Liver (tissue), 9 donors: ENCODE results near the gene ASPSCR1. TPM values are rescaled to one million over a fixed set of nuclear protein-coding genes. Genes with fewer than 3 reads are reported as not detected.

Experiments
- DNase-seq: peaks from one replicate; pipeline ENCODE4 v3.0.0-alpha.2; 2017; ENCODE audit warnings: low spot score
- H3K27ac ChIP-seq, 2 donors: one replicate each; pipeline ENCODE4 v1.7.0; 2013; ENCODE audit warnings: inconsistent platforms in 2 of 2, low read length in 2 of 2, control low read depth in 1 of 2, low read depth in 1 of 2, mild to moderate bottlenecking in 1 of 2
- H3K27me3 ChIP-seq, 4 donors: one replicate each; pipeline versions ENCODE4 v1.6.1 to v1.7.0; 2013; ENCODE audit warnings: low read length in 3 of 4, inconsistent platforms in 1 of 4, mild to moderate bottlenecking in 1 of 4, moderate library complexity in 1 of 4; ENCODE audit not compliant: control insufficient read depth in 4 of 4, insufficient read depth in 4 of 4
- H3K36me3 ChIP-seq, 4 donors: one replicate each; pipeline versions ENCODE4 v1.6.1 to v1.7.0; 2013; ENCODE audit warnings: low read length in 3 of 4, mild to moderate bottlenecking in 3 of 4, low read depth in 1 of 4, moderate library complexity in 1 of 4; ENCODE audit not compliant: control insufficient read depth in 4 of 4, insufficient read depth in 3 of 4
- H3K4me1 ChIP-seq, 4 donors: one replicate each; pipeline versions ENCODE4 v1.6.1 to v1.7.0; 2013; ENCODE audit warnings: low read length in 3 of 4, mild to moderate bottlenecking in 3 of 4, moderate library complexity in 1 of 4; ENCODE audit not compliant: control insufficient read depth in 4 of 4, insufficient read depth in 4 of 4
- H3K4me3 ChIP-seq, 3 donors: one replicate each; pipeline versions ENCODE4 v1.6.1 to v1.7.0; 2013; ENCODE audit warnings: low read length in 3 of 3, control low read depth in 1 of 3, low read depth in 1 of 3, mild to moderate bottlenecking in 1 of 3
- H3K9ac ChIP-seq, 2 donors: one replicate each; pipeline ENCODE4 v1.7.0; 2013; ENCODE audit warnings: low read length in 2 of 2, mild to moderate bottlenecking in 2 of 2, moderate library complexity in 2 of 2, control low read depth in 1 of 2, low read depth in 1 of 2
- H3K9me3 ChIP-seq, 4 donors: one replicate each; pipeline versions ENCODE4 v1.6.1 to v1.7.0; 2013; ENCODE audit warnings: low read length in 3 of 4; ENCODE audit not compliant: control insufficient read depth in 4 of 4
- EGR1 ChIP-seq, 2 donors: IDR thresholded peaks; 2 replicates each; pipeline ENCODE4 v1.6.1; 2016 to 2018; ENCODE audit warnings: antibody characterized with exemption in 2 of 2, low read depth in 2 of 2
- FOXA1 ChIP-seq: IDR thresholded peaks from 2 replicates; pipeline ENCODE4 v1.6.1; 2016; ENCODE audit warnings: antibody characterized with exemption
- FOXA2 ChIP-seq: IDR thresholded peaks from 2 replicates; pipeline ENCODE4 v1.6.1; 2016; ENCODE audit warnings: antibody characterized with exemption
- GABPA ChIP-seq, 2 donors: IDR thresholded peaks in 1 of 2; conservative IDR thresholded peaks in 1 of 2; 2 replicates each; pipeline ENCODE4 v1.6.1; 2016; ENCODE audit warnings: antibody characterized with exemption in 2 of 2, mild to moderate bottlenecking in 1 of 2, moderate library complexity in 1 of 2
- HNF4A ChIP-seq, 2 donors: conservative IDR thresholded peaks; 2 replicates each; pipeline ENCODE4 v1.6.1; 2016; ENCODE audit warnings: antibody characterized with exemption in 2 of 2, mild to moderate bottlenecking in 2 of 2
- HNF4G ChIP-seq: IDR thresholded peaks from 2 replicates; pipeline ENCODE4 v1.6.1; 2016; ENCODE audit warnings: antibody characterized with exemption
- JUND ChIP-seq, 2 donors: IDR thresholded peaks; 2 replicates each; pipeline ENCODE4 v1.6.1; 2016; ENCODE audit warnings: antibody characterized with exemption in 2 of 2
- MAX ChIP-seq: IDR thresholded peaks from 2 replicates; pipeline ENCODE4 v1.6.1; 2016; ENCODE audit warnings: antibody characterized with exemption
- NR2F2 ChIP-seq: IDR thresholded peaks from 2 replicates; pipeline ENCODE4 v1.6.1; 2016; ENCODE audit warnings: antibody characterized with exemption
- RAD21 ChIP-seq, 2 donors: IDR thresholded peaks; 2 replicates each; pipeline ENCODE4 v1.6.1; 2016; ENCODE audit warnings: antibody characterized with exemption in 2 of 2, mild to moderate bottlenecking in 2 of 2
- RXRA ChIP-seq, 2 donors: IDR thresholded peaks; 2 replicates each; pipeline ENCODE4 v1.6.1; 2017 to 2018; ENCODE audit warnings: antibody characterized with exemption in 2 of 2, mild to moderate bottlenecking in 1 of 2
- TAF1 ChIP-seq: conservative IDR thresholded peaks from 2 replicates; pipeline ENCODE4 v1.6.1; 2016; ENCODE audit warnings: antibody characterized with exemption, mild to moderate bottlenecking
- YY1 ChIP-seq: IDR thresholded peaks from 2 replicates; pipeline ENCODE4 v1.6.1; 2016; ENCODE audit warnings: antibody characterized with exemption, mild to moderate bottlenecking
- WGBS: extraction: QIAGEN DNeasy Blood & Tissue Kit; methylation state at CpG from one replicate; pipeline ENCODE4 v1.1.7; 2013; 5-methylcytosine and 5-hydroxymethylcytosine counted together
- polyA plus RNA-seq, 2 donors: library from polyadenylated mRNA; stranded (reverse) in 1 of 2; unstranded in 1 of 2; fragments of 200-250 nt in 1 of 2; fragments of >200 nt in 1 of 2; fragmentation: Nextera tagmentation in 1 of 2; extraction: Ambion mirVana in 1 of 2; gene quantifications; one replicate each; pipeline versions ENCODE4 v1.2.1 to v1.2.3, GENCODE V29; 2013 to 2015
- total RNA-seq, 2 donors: library from RNA; depleted of rRNA; stranded (reverse); fragments of >200 nt; gene quantifications; one replicate each; pipeline ENCODE4 v1.2.3, GENCODE V29; 2014
- TF ChIP-seq, protein P1 (sequence below): IDR thresholded peaks from 2 replicates; pipeline ENCODE4 v1.6.1; 2016; ENCODE audit warnings: antibody characterized with exemption
- TF ChIP-seq, protein P2 (sequence below): IDR thresholded peaks from 2 replicates; pipeline ENCODE4 v1.6.1; 2016; ENCODE audit warnings: antibody characterized with exemption
- TF ChIP-seq, protein P3 (sequence below): IDR thresholded peaks from 2 replicates; pipeline ENCODE4 v1.6.1; 2016; ENCODE audit warnings: antibody characterized with exemption, mild to moderate bottlenecking
- TF ChIP-seq, protein P4 (sequence below): fragments of 150-350 bp; IDR thresholded peaks from 2 replicates; pipeline ENCODE4 v1.5.1; 2017; ENCODE audit warnings: improper control_type of control experiment, low read depth, low read length; ENCODE audit not compliant: missing input control
- donor health status: healthy.
- donor health status: healthy.
- donor health status: healthy.
- donor health status: healthy.
- donor health status: healthy.

ASPSCR1 gene
- total and polyA plus RNA-seq, 4 donors, result 17.8 to 26.2 (median 20.4) TPM

DNA sequence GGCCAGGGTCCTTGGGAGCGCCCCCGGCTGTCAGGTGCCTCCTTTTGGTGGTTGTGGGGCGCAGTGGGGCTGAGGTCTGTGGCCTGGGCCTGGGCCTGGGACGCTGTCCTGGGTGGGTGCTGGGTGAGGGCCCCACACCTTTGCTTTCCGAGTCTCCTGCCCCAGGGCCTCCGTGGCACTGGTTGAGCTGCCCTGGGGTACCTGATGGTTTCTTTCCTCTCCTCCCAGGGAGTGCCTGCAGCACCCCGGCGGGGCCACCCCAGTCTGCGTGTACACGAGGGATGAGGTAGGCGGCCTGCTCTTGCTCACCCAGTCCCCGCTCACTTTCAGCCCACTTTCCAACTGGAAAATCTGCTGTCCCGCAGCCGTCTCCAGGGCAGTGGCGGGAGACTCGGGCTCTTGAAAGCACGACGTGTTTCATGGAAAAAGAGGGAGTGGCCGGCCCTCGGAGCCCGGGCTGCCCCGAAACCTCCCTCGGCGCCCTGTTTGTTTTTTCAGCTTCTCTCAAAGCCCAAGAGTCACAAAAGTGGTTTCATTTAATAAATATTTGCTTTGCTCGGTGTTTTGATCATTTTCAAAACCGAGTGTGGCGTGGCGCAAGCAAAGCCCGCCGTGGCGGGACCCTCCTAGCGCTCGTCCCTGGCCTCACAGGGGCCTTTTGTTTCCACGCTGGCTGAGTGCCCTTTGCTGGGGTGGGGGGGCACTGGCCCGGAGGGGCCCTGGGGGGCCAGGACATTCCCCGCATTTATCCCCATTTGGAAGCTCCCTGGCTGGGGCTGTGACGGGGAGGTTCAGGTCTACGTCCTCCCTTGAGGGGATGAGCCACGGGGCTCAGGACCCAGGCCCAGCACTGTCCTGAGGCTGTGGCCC lies 17.4 kb downstream of the ASPSCR1 start:
- Histone ChIP-seq H3K27ac (no peak overlapping the region), H3K9ac (no peak overlapping the region), H3K4me1 (peaks cover 13 to 35% (median 24%) of the 10 kb centered on the region in 4 donors), H3K4me3 (no peak overlapping the region), H3K36me3 (peaks cover 0 to 3% (median under 1%) of the 10 kb centered on the region in 4 donors), H3K27me3 (no peaks in the 10 kb centered on the region), H3K9me3 (no peaks in the 10 kb centered on the region)
- TF ChIP-seq, protein P1, sequence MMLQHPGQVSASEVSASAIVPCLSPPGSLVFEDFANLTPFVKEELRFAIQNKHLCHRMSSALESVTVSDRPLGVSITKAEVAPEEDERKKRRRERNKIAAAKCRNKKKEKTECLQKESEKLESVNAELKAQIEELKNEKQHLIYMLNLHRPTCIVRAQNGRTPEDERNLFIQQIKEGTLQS, result no peak
- TF ChIP-seq RXRA (IDR thresholded peaks at IDR 0.05), result no peak
- no peak for TF ChIP-seq EGR1 (IDR thresholded peaks at IDR 0.05; ENCODE audit: low read depth in 2 of 2)
- no peak for TF ChIP-seq TAF1
- no peak for DNase-seq
- WGBS, result 61% methylated on average over 39 of the region's 39 CpGs

- WGBS, result 96% methylated on average over 29 of the region's 29 CpGs
- H3K36me3 ChIP-seq, result peaks cover 0 to 3% (median under 1%) of the 10 kb centered on the region in 4 donors
- H3K27ac ChIP-seq, result no peak overlapping the region
- no peak for DNase-seq
- TF ChIP-seq YY1, result no peak
- TF ChIP-seq JUND (IDR thresholded peaks at IDR 0.05), result no peak
- no peak for TF ChIP-seq MAX
- no peak for TF ChIP-seq HNF4G
- no peak for TF ChIP-seq RAD21 (IDR thresholded peaks at IDR 0.05)
- TF ChIP-seq, protein P1, result no peak
- TF ChIP-seq FOXA2, result no peak
- no peak for TF ChIP-seq NR2F2
- TF ChIP-seq EGR1 (IDR thresholded peaks at IDR 0.05; ENCODE audit: low read depth in 2 of 2), result no peak
- no peak for TF ChIP-seq HNF4A (conservative IDR thresholded peaks at IDR 0.05)
- TF ChIP-seq, protein P2, sequence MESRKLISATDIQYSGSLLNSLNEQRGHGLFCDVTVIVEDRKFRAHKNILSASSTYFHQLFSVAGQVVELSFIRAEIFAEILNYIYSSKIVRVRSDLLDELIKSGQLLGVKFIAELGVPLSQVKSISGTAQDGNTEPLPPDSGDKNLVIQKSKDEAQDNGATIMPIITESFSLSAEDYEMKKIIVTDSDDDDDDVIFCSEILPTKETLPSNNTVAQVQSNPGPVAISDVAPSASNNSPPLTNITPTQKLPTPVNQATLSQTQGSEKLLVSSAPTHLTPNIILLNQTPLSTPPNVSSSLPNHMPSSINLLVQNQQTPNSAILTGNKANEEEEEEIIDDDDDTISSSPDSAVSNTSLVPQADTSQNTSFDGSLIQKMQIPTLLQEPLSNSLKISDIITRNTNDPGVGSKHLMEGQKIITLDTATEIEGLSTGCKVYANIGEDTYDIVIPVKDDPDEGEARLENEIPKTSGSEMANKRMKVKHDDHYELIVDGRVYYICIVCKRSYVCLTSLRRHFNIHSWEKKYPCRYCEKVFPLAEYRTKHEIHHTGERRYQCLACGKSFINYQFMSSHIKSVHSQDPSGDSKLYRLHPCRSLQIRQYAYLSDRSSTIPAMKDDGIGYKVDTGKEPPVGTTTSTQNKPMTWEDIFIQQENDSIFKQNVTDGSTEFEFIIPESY, result no peak
- TF ChIP-seq FOXA1, result no peak
- no peak for TF ChIP-seq RXRA (IDR thresholded peaks at IDR 0.05)
- TF ChIP-seq, protein P3, sequence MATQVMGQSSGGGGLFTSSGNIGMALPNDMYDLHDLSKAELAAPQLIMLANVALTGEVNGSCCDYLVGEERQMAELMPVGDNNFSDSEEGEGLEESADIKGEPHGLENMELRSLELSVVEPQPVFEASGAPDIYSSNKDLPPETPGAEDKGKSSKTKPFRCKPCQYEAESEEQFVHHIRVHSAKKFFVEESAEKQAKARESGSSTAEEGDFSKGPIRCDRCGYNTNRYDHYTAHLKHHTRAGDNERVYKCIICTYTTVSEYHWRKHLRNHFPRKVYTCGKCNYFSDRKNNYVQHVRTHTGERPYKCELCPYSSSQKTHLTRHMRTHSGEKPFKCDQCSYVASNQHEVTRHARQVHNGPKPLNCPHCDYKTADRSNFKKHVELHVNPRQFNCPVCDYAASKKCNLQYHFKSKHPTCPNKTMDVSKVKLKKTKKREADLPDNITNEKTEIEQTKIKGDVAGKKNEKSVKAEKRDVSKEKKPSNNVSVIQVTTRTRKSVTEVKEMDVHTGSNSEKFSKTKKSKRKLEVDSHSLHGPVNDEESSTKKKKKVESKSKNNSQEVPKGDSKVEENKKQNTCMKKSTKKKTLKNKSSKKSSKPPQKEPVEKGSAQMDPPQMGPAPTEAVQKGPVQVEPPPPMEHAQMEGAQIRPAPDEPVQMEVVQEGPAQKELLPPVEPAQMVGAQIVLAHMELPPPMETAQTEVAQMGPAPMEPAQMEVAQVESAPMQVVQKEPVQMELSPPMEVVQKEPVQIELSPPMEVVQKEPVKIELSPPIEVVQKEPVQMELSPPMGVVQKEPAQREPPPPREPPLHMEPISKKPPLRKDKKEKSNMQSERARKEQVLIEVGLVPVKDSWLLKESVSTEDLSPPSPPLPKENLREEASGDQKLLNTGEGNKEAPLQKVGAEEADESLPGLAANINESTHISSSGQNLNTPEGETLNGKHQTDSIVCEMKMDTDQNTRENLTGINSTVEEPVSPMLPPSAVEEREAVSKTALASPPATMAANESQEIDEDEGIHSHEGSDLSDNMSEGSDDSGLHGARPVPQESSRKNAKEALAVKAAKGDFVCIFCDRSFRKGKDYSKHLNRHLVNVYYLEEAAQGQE, result no peak
- TF ChIP-seq GABPA (IDR thresholded peaks at IDR 0.05 in 1 of 2, conservative IDR thresholded peaks at IDR 0.05 in 1 of 2), result no peak
- TF ChIP-seq, protein P4, sequence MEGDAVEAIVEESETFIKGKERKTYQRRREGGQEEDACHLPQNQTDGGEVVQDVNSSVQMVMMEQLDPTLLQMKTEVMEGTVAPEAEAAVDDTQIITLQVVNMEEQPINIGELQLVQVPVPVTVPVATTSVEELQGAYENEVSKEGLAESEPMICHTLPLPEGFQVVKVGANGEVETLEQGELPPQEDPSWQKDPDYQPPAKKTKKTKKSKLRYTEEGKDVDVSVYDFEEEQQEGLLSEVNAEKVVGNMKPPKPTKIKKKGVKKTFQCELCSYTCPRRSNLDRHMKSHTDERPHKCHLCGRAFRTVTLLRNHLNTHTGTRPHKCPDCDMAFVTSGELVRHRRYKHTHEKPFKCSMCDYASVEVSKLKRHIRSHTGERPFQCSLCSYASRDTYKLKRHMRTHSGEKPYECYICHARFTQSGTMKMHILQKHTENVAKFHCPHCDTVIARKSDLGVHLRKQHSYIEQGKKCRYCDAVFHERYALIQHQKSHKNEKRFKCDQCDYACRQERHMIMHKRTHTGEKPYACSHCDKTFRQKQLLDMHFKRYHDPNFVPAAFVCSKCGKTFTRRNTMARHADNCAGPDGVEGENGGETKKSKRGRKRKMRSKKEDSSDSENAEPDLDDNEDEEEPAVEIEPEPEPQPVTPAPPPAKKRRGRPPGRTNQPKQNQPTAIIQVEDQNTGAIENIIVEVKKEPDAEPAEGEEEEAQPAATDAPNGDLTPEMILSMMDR, result no peak
- H3K4me1 ChIP-seq, result peaks cover 17 to 41% (median 27%) of the 10 kb centered on the region in 4 donors
- no peaks in the 10 kb centered on the region for H3K27me3 ChIP-seq
- no peaks in the 10 kb centered on the region for H3K9me3 ChIP-seq
- no peak overlapping the region for H3K4me3 ChIP-seq
- H3K9ac ChIP-seq, result no peak overlapping the region
Observed at GRCh38 chr17:81995463-81996231, 18.2 kb downstream of the ASPSCR1 start.
